ENCODE results near the gene PLPPR1.

DNA sequence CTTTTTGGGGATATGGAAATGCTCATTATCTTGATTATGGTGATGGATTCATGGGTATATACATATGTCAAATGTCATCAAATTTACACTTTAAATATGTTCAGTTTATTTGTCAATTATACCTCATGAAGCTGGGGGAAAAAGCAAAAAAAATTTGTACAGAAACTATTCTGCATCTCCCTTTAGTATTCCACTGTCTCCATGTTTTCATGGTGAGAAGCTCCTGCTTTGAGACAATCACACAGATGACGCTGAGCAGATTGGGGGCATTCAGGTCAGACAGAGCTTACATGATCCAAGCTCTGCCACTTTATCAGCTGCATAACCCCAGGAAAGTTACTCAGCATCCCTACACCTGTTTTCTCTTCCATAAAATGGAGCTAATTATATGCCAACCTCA lies 101.5 kb downstream of the PLPPR1 start:
- TF ChIP-seq POLR2A (IDR thresholded peaks at IDR 0.05; ENCODE audit: low read depth, low read length) (no peak), MAX (IDR thresholded peaks at IDR 0.05; ENCODE audit: insufficient read depth, insufficient read length) (no peak), CTCF (IDR thresholded peaks at IDR 0.05; ENCODE audit: extremely low read depth in 1 of 2, insufficient read depth in 1 of 2, low read depth in 1 of 2, low read length in 2 of 2) (no peak)
